Measurements from ENCODE around the gene WDR53.

WDR53 gene

GRCh38 chr3:196506687-196507086 lies 61.7 kb downstream of the WDR53 start:
- H3K36me3 ChIP-seq (ENCODE audit: control insufficient read depth, insufficient read depth, low read length), result no peaks in the 10 kb centered on the region
- H3K4me3 ChIP-seq (ENCODE audit: insufficient read depth, low read depth, low read length), result no peak overlapping the region
- H3K27me3 ChIP-seq (ENCODE audit: control insufficient read depth, insufficient read depth, low read length, poor library complexity, severe bottlenecking), result no peaks in the 10 kb centered on the region
- H3K4me1 ChIP-seq (ENCODE audit: control insufficient read depth, insufficient read depth, low read length), result no peaks in the 10 kb centered on the region
- 94 to 96% methylated on average over 8 of the region's 8 CpGs for WGBS, 2 experiments
- H3K27ac ChIP-seq (ENCODE audit: insufficient read depth, low read depth, low read length, poor library complexity, severe bottlenecking), result no peak overlapping the region
- no peaks in the 10 kb centered on the region for H3K9me3 ChIP-seq (ENCODE audit: control insufficient read depth, low read length)

GRCh38 chr3:196504556-196504955 lies 63.8 kb downstream of the WDR53 start:
- no peaks in the 10 kb centered on the region for H3K27me3 ChIP-seq (ENCODE audit: control insufficient read depth, insufficient read depth, low read length, poor library complexity, severe bottlenecking)
- WGBS, 2 experiments, result 95% methylated on average over 6 of the region's 6 CpGs
- H3K9me3 ChIP-seq (ENCODE audit: control insufficient read depth, low read length), result no peaks in the 10 kb centered on the region
- no peak overlapping the region for H3K4me3 ChIP-seq (ENCODE audit: insufficient read depth, low read depth, low read length)
- H3K36me3 ChIP-seq (ENCODE audit: control insufficient read depth, insufficient read depth, low read length), result no peaks in the 10 kb centered on the region
- H3K4me1 ChIP-seq (ENCODE audit: control insufficient read depth, insufficient read depth, low read length), result no peaks in the 10 kb centered on the region
- H3K27ac ChIP-seq (ENCODE audit: insufficient read depth, low read depth, low read length, poor library complexity, severe bottlenecking), result no peak overlapping the region
